Activated CD8-positive, alpha-beta memory T cell treated with anti-CD3 and anti-CD28 coated beads, Interleukin-2, amount 50 U/mL, for 24 hours (primary cell): ENCODE measurements around the gene SH3BGR.

Experiments used
- DNase-seq: peaks from one replicate; pipeline ENCODE4 v3.0.0-alpha.2; 2020; ENCODE audit errors: extremely low read depth

Gene SH3BGR

GRCh38 chr21:39456665-39457064 lies 4.9 kb downstream of the SH3BGR start:
- no peak for DNase-seq

GRCh38 chr21:39461419-39461818 lies 9.6 kb downstream of the SH3BGR start:
- DNase-seq, result no peak

- DNase-seq, result no peak
Measured at GRCh38 chr21:39463308-39463707, 11.5 kb downstream of the SH3BGR start.

GRCh38 chr21:39466584-39466983 lies 14.8 kb downstream of the SH3BGR start:
- DNase-seq, result no peak

GRCh38 chr21:39467746-39468145 lies 16.0 kb downstream of the SH3BGR start:
- no peak for DNase-seq

GRCh38 chr21:39468559-39468958 lies 16.8 kb downstream of the SH3BGR start:
- no peak for DNase-seq

- DNase-seq, result no peak
Measured at GRCh38 chr21:39471598-39471997, 19.8 kb downstream of the SH3BGR start.

GRCh38 chr21:39472786-39473185 lies 21.0 kb downstream of the SH3BGR start:
- DNase-seq, result no peak

GRCh38 chr21:39474611-39475010 lies 22.8 kb downstream of the SH3BGR start:
- no peak for DNase-seq

GRCh38 chr21:39479164-39479813 lies 27.5 kb downstream of the SH3BGR start:
- DNase-seq, result no peak

GRCh38 chr21:39479814-39480182 lies 28.0 kb downstream of the SH3BGR start:
- no peak for DNase-seq

- no peak for DNase-seq
Measured at GRCh38 chr21:39480271-39480670, 28.5 kb downstream of the SH3BGR start.

GRCh38 chr21:39481886-39482285 lies 30.1 kb downstream of the SH3BGR start:
- no peak for DNase-seq

- DNase-seq, result no peak
Measured at GRCh38 chr21:39483917-39484316, 32.1 kb downstream of the SH3BGR start.

GRCh38 chr21:39484711-39485276 lies 33.0 kb downstream of the SH3BGR start:
- no peak for DNase-seq

GRCh38 chr21:39489380-39489924 lies 37.7 kb downstream of the SH3BGR start:
- no peak for DNase-seq

GRCh38 chr21:39499156-39499555 lies 47.4 kb downstream of the SH3BGR start:
- DNase-seq, result no peak

GRCh38 chr21:39502631-39503030 lies 50.9 kb downstream of the SH3BGR start:
- DNase-seq, result no peak

- no peak for DNase-seq
Measured at GRCh38 chr21:39503123-39503762, 51.5 kb downstream of the SH3BGR start.

- no peak for DNase-seq
Measured at GRCh38 chr21:39504230-39504629, 52.5 kb downstream of the SH3BGR start.

- no peak for DNase-seq
Measured at GRCh38 chr21:39510240-39510639, 58.5 kb downstream of the SH3BGR start.

- no peak for DNase-seq
Measured at GRCh38 chr21:39511102-39511501, 59.3 kb downstream of the SH3BGR start.

- DNase-seq, result no peak
Measured at GRCh38 chr21:39513735-39514134, 62.0 kb downstream of the SH3BGR start.
